IMR-90 (cell line): ENCODE data around the gene RHAG. TPM values are rescaled to one million over a fixed set of nuclear protein-coding genes. Genes with fewer than 3 reads are reported as not detected.
"Not testable (repeated sequence)": the region's sequence is repeated elsewhere in the genome, so short reads cannot be mapped to it uniquely, and the experiment has no call there.

ENCODE experiments used
- ATAC-seq: fragments of 200-7000 bp; cut with Tn5 transposase; 2 replicates; pipeline ENCODE4 v1.9.1; 2020; ENCODE audit warnings: low read depth, mild to moderate bottlenecking, moderate library complexity
- BruUV-seq: library from RNA; stranded (reverse); fragments of 400-500 nt; replicated peaks from 2 replicates; lab custom pipeline; 2021; lab: Mats Ljungman, UMichigan
- CTCF ChIA-PET: fragments of 300-600 bp; formaldehyde crosslinking; extraction: SDS; loops from one replicate; lab custom pipeline; 2021; ENCODE audit warnings: antibody characterized with exemption; lab: Yijun Ruan, JAX
- POLR2A ChIA-PET: fragments of 300-600 bp; sonication (Branson Sonifier 250); formaldehyde crosslinking; loops from one replicate; lab custom pipeline; 2022; ENCODE audit warnings: antibody characterized with exemption; ENCODE audit not compliant: unreplicated experiment; lab: Charles Lee
- DNase-seq: peaks from one replicate; pipeline ENCODE4 v3.0.0; 2013
- H2AFZ ChIP-seq: replicated peaks from 2 replicates; pipeline ENCODE3; 2013; ENCODE audit warnings: low read length, mild to moderate bottlenecking; ENCODE audit not compliant: poor library complexity
- H2AK5ac ChIP-seq: 2 replicates; pipeline ENCODE4 v1.6.1; 2013; ENCODE audit warnings: low read depth, low read length, inconsistent platforms
- H2AK9ac ChIP-seq: replicated peaks from 2 replicates; pipeline ENCODE3; 2013; ENCODE audit warnings: mild to moderate bottlenecking, low read depth, low read length, moderate library complexity; ENCODE audit not compliant: poor library complexity
- H2BK120ac ChIP-seq: 2 replicates; pipeline ENCODE4 v1.6.1; 2013; ENCODE audit warnings: low read depth, low read length, inconsistent platforms
- H2BK15ac ChIP-seq: 3 replicates; pipeline ENCODE4 v1.6.1; 2013; ENCODE audit warnings: low read depth, low read length, inconsistent platforms
- H2BK20ac ChIP-seq: 2 replicates; pipeline ENCODE4 v1.6.1; 2013; ENCODE audit warnings: low read depth, mild to moderate bottlenecking, inconsistent platforms, low read length, moderate library complexity
- H2BK5ac ChIP-seq: 2 replicates; pipeline ENCODE4 v1.6.1; 2013; ENCODE audit warnings: mild to moderate bottlenecking, low read depth, low read length, inconsistent platforms; ENCODE audit not compliant: poor library complexity, severe bottlenecking
- H3K14ac ChIP-seq: replicated peaks from 2 replicates; pipeline ENCODE4 v1.6.1; 2013; ENCODE audit warnings: low read depth, low read length, inconsistent platforms
- H3K18ac ChIP-seq: 2 replicates; pipeline ENCODE4 v1.6.1; 2013; ENCODE audit warnings: low read depth, low read length, control low read depth
- H3K23ac ChIP-seq: 2 replicates; pipeline ENCODE4 v1.6.1; 2013; ENCODE audit warnings: low read depth, low read length, inconsistent platforms
- H3K27ac ChIP-seq: 2 replicates; pipeline ENCODE4 v1.5.1; 2013; ENCODE audit warnings: mild to moderate bottlenecking, control low read depth, low read length; ENCODE audit not compliant: insufficient read depth
- H3K27me3 ChIP-seq: 2 replicates; pipeline ENCODE4 v1.6.1; 2013; ENCODE audit warnings: low read length; ENCODE audit not compliant: control insufficient read depth, insufficient read depth
- H3K36me3 ChIP-seq: 2 replicates; pipeline ENCODE4 v1.6.1; 2013; ENCODE audit warnings: low read length, mixed read lengths; ENCODE audit not compliant: control insufficient read depth, insufficient read depth
- H3K4ac ChIP-seq: 2 replicates; pipeline ENCODE4 v1.6.1; 2013; ENCODE audit warnings: low read depth, low read length, inconsistent platforms
- H3K4me1 ChIP-seq: 2 replicates; pipeline ENCODE4 v1.6.1; 2013; ENCODE audit warnings: low read length, mixed read lengths; ENCODE audit not compliant: control insufficient read depth, insufficient read depth
- H3K4me2 ChIP-seq: 2 replicates; pipeline ENCODE4 v1.6.1; 2013; ENCODE audit warnings: low read depth, mild to moderate bottlenecking, control low read depth, low read length, moderate library complexity
- H3K4me3 ChIP-seq: 2 replicates; pipeline ENCODE4 v1.5.1; 2013; ENCODE audit warnings: low read depth, mild to moderate bottlenecking, control low read depth, low read length, moderate library complexity; ENCODE audit not compliant: insufficient read depth
- H3K56ac ChIP-seq: 2 replicates; pipeline ENCODE4 v1.6.1; 2013; ENCODE audit warnings: low read length, inconsistent platforms; ENCODE audit not compliant: insufficient read depth; ENCODE audit errors: extremely low read depth
- H3K79me1 ChIP-seq, 2 experiments: 2 replicates each; pipeline ENCODE4 v1.6.1; 2013; ENCODE audit warnings: low read length in 2 of 2, inconsistent platforms in 1 of 2, low read depth in 1 of 2
- H3K9ac ChIP-seq: 2 replicates; pipeline ENCODE4 v1.6.1; 2013; ENCODE audit warnings: low read depth, low read length, control low read depth
- H3K9me1 ChIP-seq: 2 replicates; pipeline ENCODE4 v1.6.1; 2013; ENCODE audit warnings: low read length, inconsistent platforms; ENCODE audit not compliant: insufficient read depth
- H3K9me3 ChIP-seq: 2 replicates; pipeline ENCODE4 v1.6.1; 2013; ENCODE audit warnings: low read length; ENCODE audit not compliant: control insufficient read depth, insufficient read depth
- H4K20me1 ChIP-seq: 2 replicates; pipeline ENCODE4 v1.6.1; 2013; ENCODE audit warnings: low read length, inconsistent platforms; ENCODE audit not compliant: insufficient read depth
- H4K5ac ChIP-seq: 2 replicates; pipeline ENCODE4 v1.6.1; 2013; ENCODE audit warnings: mild to moderate bottlenecking, low read depth, low read length, control low read depth
- H4K8ac ChIP-seq, 2 experiments: 2 replicates each; pipeline ENCODE4 v1.6.1; 2013; ENCODE audit warnings: low read depth in 2 of 2, low read length in 2 of 2, control low read depth in 1 of 2, inconsistent platforms in 1 of 2
- H4K91ac ChIP-seq: 2 replicates; pipeline ENCODE4 v1.6.1; 2013; ENCODE audit warnings: low read depth, low read length, inconsistent platforms; ENCODE audit not compliant: insufficient read depth
- MAFK ChIP-seq: IDR thresholded peaks from 2 replicates; pipeline ENCODE4 v1.6.1; 2012; ENCODE audit warnings: low read depth, low read length, improper control_type of control experiment
- RFX5 ChIP-seq: IDR thresholded peaks from 2 replicates; pipeline ENCODE4 v1.8.0; 2012; ENCODE audit warnings: low read depth, mild to moderate bottlenecking, low read length, moderate library complexity
- WGBS, 2 experiments: methylation state at CpG; one replicate each; pipeline versions ENCODE4 v1.1.5 to v1.1.7; 2013; ENCODE audit warnings: missing lambda C conversion rate in 2 of 2; ENCODE audit not compliant: insufficient read length in 1 of 2; ENCODE audit errors: extremely low coverage in 2 of 2; 5-methylcytosine and 5-hydroxymethylcytosine counted together
- dilution Hi-C: fragments of 300-500 bp; cut with HindIII; formaldehyde crosslinking; loops from one replicate; pipeline ENCODE4 v1.14.3; 2018; ENCODE audit warnings: low sequenced_read_pairs; ENCODE audit not compliant: unreplicated experiment
- in situ Hi-C: fragments of 300-500 bp; cut with MboI; formaldehyde crosslinking; loops from 3 replicates; pipeline ENCODE4 v1.14.3; 2019; ENCODE audit warnings: low sequenced_read_pairs, inconsistent platforms, mixed read lengths
- intact Hi-C: fragments of 100-400 bp; cut with micrococcal nuclease; formaldehyde crosslinking; loops from 2 replicates; pipeline ENCODE4 v1.10.0; 2022
- polyA plus RNA-seq, 3 experiments: library from polyadenylated mRNA; depleted of rRNA; stranded (reverse); fragments of >200 nt; gene quantifications; 2 replicates each; pipeline ENCODE4 v1.2.3, GENCODE V29; 2012; ENCODE audit warnings: low replicate concordance in 1 of 3
- total RNA-seq: library from RNA; depleted of rRNA; stranded (reverse); fragments of >200 nt; gene quantifications from 2 replicates; pipeline ENCODE4 v1.2.3, GENCODE V29; 2012

Gene RHAG
- total and polyA plus RNA-seq, 2 of the 4 experiments (the other 2 are of a cell fraction): not detected

- H2BK120ac ChIP-seq: no peak overlapping the region
- ATAC-seq: no peak
- H3K9me3 ChIP-seq: no peaks in the 10 kb centered on the region
- in situ Hi-C loops: no loop called here
- intact Hi-C loops: no loop called here
- TF ChIP-seq MAFK: no peak
- TF ChIP-seq RFX5: no peak
- no peak overlapping the region for H3K56ac ChIP-seq
- no peak overlapping the region for H3K4me3 ChIP-seq
- no peak overlapping the region for H3K23ac ChIP-seq
- H4K91ac ChIP-seq: no peak overlapping the region
- H2AFZ ChIP-seq: no peak overlapping the region
- H2BK5ac ChIP-seq: no peak overlapping the region
- DNase-seq: no peak
- H3K18ac ChIP-seq: no peak overlapping the region
- no peak overlapping the region for H2BK15ac ChIP-seq
- no peak overlapping the region for H3K27ac ChIP-seq
- no peak overlapping the region for H3K14ac ChIP-seq
- no peak overlapping the region for H2BK20ac ChIP-seq
- no peak overlapping the region for H3K4ac ChIP-seq
- H3K4me1 ChIP-seq: no peaks in the 10 kb centered on the region
- no TSS peak for BruUV-seq
- no peaks in the 10 kb centered on the region for H3K79me1 ChIP-seq
- H3K36me3 ChIP-seq: no peaks in the 10 kb centered on the region
- no peak overlapping the region for H4K8ac ChIP-seq
- no peak overlapping the region for H3K9ac ChIP-seq
- no peaks in the 10 kb centered on the region for H4K20me1 ChIP-seq
- ChIA-PET POLR2A (no interaction called here), CTCF (no interaction called here)
- dilution Hi-C loops: no loop called here
- H2AK5ac ChIP-seq: no peak overlapping the region
- H4K5ac ChIP-seq: no peak overlapping the region
- WGBS, 2 experiments: no CpG with 5 or more reads among the region's 3 CpGs
- no peaks in the 10 kb centered on the region for H3K27me3 ChIP-seq
- no peaks in the 10 kb centered on the region for H3K9me1 ChIP-seq
- H2AK9ac ChIP-seq: no peak overlapping the region
- H3K4me2 ChIP-seq: no peak overlapping the region
Measured at GRCh38 chr6:49664817-49665216, 28.2 kb upstream of the RHAG start.

- H2BK15ac ChIP-seq, CTCF ChIA-PET, H2AK9ac ChIP-seq, H3K36me3 ChIP-seq, H4K5ac ChIP-seq, H3K4me1 ChIP-seq, in situ Hi-C loops, H2BK5ac ChIP-seq, H3K27ac ChIP-seq, H4K91ac ChIP-seq, H3K4ac ChIP-seq, H4K20me1 ChIP-seq, ATAC-seq, H4K8ac ChIP-seq, dilution Hi-C loops, H3K79me1 ChIP-seq, H2AFZ ChIP-seq, H3K23ac ChIP-seq, BruUV-seq, H3K4me2 ChIP-seq, H2AK5ac ChIP-seq, H3K27me3 ChIP-seq, H3K9me3 ChIP-seq, H3K9me1 ChIP-seq, DNase-seq, H3K14ac ChIP-seq, H3K4me3 ChIP-seq, H3K9ac ChIP-seq, H2BK20ac ChIP-seq, H3K56ac ChIP-seq, POLR2A ChIA-PET, H3K18ac ChIP-seq, intact Hi-C loops, H2BK120ac ChIP-seq: not testable (repeated sequence)
- WGBS, 2 experiments: no CpG with 5 or more reads among the region's 1 CpG
Measured at GRCh38 chr6:49664054-49664453, 27.4 kb upstream of the RHAG start.
